Muscle of leg (tissue), 11 donors: ENCODE results near the gene CSRNP2. TPM values are rescaled to one million over a fixed set of nuclear protein-coding genes. Genes with fewer than 3 reads are reported as not detected.
A peak's percentile ranks its signal among the peaks of the same experiment; 100 is the strongest.
"Not testable (repeated sequence)": the region's sequence is repeated elsewhere in the genome, so short reads cannot be mapped to it uniquely, and the experiment has no call there.

Experiments used
- DNase-seq: peaks from one replicate; pipeline ENCODE4 v3.0.0; 2013
- H3K27ac ChIP-seq: one replicate; pipeline ENCODE4 v1.5.1; 2013; ENCODE audit warnings: mild to moderate bottlenecking, low read length, control low read depth
- H3K27me3 ChIP-seq: one replicate; pipeline ENCODE4 v1.6.1; 2013; ENCODE audit warnings: low read length; ENCODE audit not compliant: control insufficient read depth, insufficient read depth
- H3K36me3 ChIP-seq: one replicate; pipeline ENCODE4 v1.6.1; 2013; ENCODE audit warnings: low read length; ENCODE audit not compliant: control insufficient read depth, insufficient read depth
- H3K4me1 ChIP-seq: one replicate; pipeline ENCODE4 v1.6.1; 2013; ENCODE audit warnings: low read length; ENCODE audit not compliant: control insufficient read depth, insufficient read depth
- H3K4me3 ChIP-seq: one replicate; pipeline ENCODE4 v1.5.1; 2013; ENCODE audit warnings: low read length, control low read depth
- H3K9me3 ChIP-seq: replicated peaks from 2 replicates; pipeline ENCODE4 v1.6.1; 2013; ENCODE audit warnings: low read depth, low read length; ENCODE audit not compliant: control insufficient read depth
- WGBS: methylation state at CpG from one replicate; pipeline ENCODE4 v1.1.5; 2013; ENCODE audit warnings: missing lambda C conversion rate; ENCODE audit not compliant: insufficient coverage; 5-methylcytosine and 5-hydroxymethylcytosine counted together
- polyA plus RNA-seq, 8 donors: library from polyadenylated mRNA; unstranded; fragments of 120-200 nt; gene quantifications; one replicate each; pipeline versions ENCODE4 v1.2.1 to v1.2.3, GENCODE V29; 2013; ENCODE audit warnings: inconsistent platforms in 1 of 8, low replicate concordance in 1 of 8; ENCODE audit not compliant: insufficient read length in 8 of 8, insufficient read depth in 1 of 8
- total RNA-seq: library from RNA; stranded (reverse); fragments of 120-200 nt; gene quantifications from one replicate; pipeline ENCODE4 v1.2.4, GENCODE V29; 2013

Gene CSRNP2
- total and polyA plus RNA-seq, 9 donors = 16.4 to 30.6 (median 23.5) TPM

GRCh38 chr12:51080136-51080535, 3.3 kb downstream of the CSRNP2 start:
- no peak for DNase-seq
- H3K27ac ChIP-seq = no peak overlapping the region
- H3K4me3 ChIP-seq = no peak overlapping the region
- no CpG with 5 or more reads among the region's 4 CpGs for WGBS
- H3K36me3 ChIP-seq = peaks cover 4% of the 10 kb centered on the region
- peaks cover 21% of the 10 kb centered on the region for H3K4me1 ChIP-seq
- no peaks in the 10 kb centered on the region for H3K27me3 ChIP-seq
- H3K9me3 ChIP-seq = no peaks in the 10 kb centered on the region

GRCh38 chr12:51078866-51079265, 4.5 kb downstream of the CSRNP2 start:
- no CpG with 5 or more reads among the region's 6 CpGs for WGBS
- not testable (repeated sequence) for H3K27ac ChIP-seq, H3K36me3 ChIP-seq, DNase-seq, H3K27me3 ChIP-seq, H3K9me3 ChIP-seq, H3K4me3 ChIP-seq
- peaks cover 21% of the 10 kb centered on the region for H3K4me1 ChIP-seq

- no CpG with 5 or more reads among the region's 5 CpGs for WGBS
- not testable (repeated sequence) for DNase-seq, H3K27me3 ChIP-seq, H3K9me3 ChIP-seq, H3K27ac ChIP-seq, H3K4me3 ChIP-seq
- Histone ChIP-seq H3K36me3 (peaks cover 14% of the 10 kb centered on the region), H3K4me1 (peaks cover 19% of the 10 kb centered on the region)
Measured at GRCh38 chr12:51078346-51078745, 5.0 kb downstream of the CSRNP2 start.

DNA sequence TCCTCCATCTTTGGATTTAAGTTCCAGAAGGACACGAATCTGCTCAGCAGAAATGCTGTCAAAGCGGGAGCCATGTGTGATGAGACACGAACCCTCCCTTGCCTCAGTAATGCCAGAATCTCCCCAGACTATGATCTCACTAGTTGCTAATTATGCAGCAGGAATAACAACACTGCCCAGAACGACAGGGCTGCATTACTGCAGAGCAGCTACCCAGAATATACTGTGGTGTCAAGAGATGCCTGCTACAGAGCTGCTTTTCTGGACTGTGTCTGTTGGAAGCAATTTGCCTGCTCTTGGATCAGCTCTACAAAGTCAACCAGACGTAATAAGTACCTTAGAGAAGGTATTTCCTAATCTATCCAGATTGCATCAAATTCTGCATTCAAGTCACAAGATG, 5.5 kb downstream of the CSRNP2 start:
- Histone ChIP-seq H3K27ac (no peak overlapping the region), H3K9me3 (no peaks in the 10 kb centered on the region), H3K4me1 (peaks cover 19% of the 10 kb centered on the region), H3K36me3 (peaks cover 18% of the 10 kb centered on the region), H3K27me3 (no peaks in the 10 kb centered on the region), H3K4me3 (no peak overlapping the region)
- DNase-seq = peak; percentile 24
- WGBS = 44% methylated on average over 3 of the region's 5 CpGs

DNA sequence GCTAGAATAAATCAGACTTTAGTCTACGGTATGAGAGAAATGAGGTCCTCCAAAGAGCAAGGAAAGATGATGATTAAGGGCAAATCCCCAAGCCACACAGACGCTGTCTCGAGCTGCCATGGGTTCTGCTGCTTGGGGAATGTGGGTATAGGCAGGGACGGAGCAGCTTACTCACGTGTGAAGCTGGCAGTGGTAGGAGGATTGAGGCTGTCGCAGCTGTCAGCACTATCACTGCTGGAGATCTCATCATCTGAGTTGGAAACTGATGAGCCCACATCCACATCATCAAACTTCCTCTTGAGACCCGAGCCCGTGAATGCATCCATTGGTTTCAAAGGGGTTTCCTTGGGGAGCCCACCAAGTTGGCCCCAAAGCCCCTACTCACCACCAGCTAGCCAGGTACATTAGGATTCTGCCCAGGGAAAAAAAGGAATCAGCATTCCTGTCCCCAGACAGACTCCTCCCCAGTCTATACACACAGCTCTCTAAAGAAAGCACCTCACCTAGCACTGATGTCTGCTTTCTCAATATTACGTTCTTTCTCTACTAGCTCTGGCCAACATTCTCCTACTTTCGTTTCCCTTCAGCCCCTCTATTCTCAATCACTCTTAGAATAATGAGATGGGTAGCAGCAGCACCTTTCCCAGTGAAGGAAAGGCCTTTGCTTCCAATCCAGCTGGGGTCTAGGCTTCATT, 7.0 kb downstream of the CSRNP2 start:
- Histone ChIP-seq H3K9me3 (no peaks in the 10 kb centered on the region), H3K4me3 (no peak overlapping the region), H3K36me3 (peaks cover 31% of the 10 kb centered on the region), H3K4me1 (peaks cover 12% of the 10 kb centered on the region), H3K27ac (peak overlapping the region; percentile 7), H3K27me3 (no peaks in the 10 kb centered on the region)
- WGBS = 58% methylated on average over 8 of the region's 10 CpGs
- no peak for DNase-seq

- 92% methylated on average over 2 of the region's 5 CpGs for WGBS
- H3K27ac ChIP-seq = no peak overlapping the region
- H3K4me1 ChIP-seq = peaks cover 15% of the 10 kb centered on the region
- H3K27me3 ChIP-seq = no peaks in the 10 kb centered on the region
- no peak for DNase-seq
- no peaks in the 10 kb centered on the region for H3K9me3 ChIP-seq
- H3K4me3 ChIP-seq = no peak overlapping the region
- H3K36me3 ChIP-seq = peaks cover 39% of the 10 kb centered on the region
Measured at GRCh38 chr12:51075390-51075789, 8.0 kb downstream of the CSRNP2 start.

- no peaks in the 10 kb centered on the region for H3K27me3 ChIP-seq
- H3K27ac ChIP-seq = no peak overlapping the region
- peaks cover 14% of the 10 kb centered on the region for H3K4me1 ChIP-seq
- no peak for DNase-seq
- H3K9me3 ChIP-seq = no peaks in the 10 kb centered on the region
- no peak overlapping the region for H3K4me3 ChIP-seq
- WGBS = 78% methylated on average over 1 of the region's 2 CpGs
- H3K36me3 ChIP-seq = peaks cover 64% of the 10 kb centered on the region
Measured at GRCh38 chr12:51071663-51072062, 11.7 kb downstream of the CSRNP2 start.

DNA sequence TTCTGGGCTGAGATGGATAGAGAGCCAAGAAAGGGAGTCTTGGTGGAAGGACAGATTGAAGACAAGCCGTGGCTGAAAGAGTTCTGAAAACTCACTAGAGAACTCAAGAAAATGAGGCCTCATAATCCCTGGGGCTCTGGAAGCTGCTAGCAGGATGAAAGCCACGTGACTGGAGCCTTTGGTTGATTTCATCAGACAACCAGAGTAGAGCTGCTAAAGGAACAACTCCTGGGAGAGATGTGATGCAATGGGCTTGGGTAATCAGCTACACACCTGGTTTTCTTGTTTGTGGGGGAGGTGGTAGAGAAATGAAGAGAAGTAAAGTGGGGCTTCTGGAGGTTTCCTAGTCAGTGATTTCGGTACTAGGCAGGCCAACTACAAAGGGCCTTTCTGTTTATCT, 13.4 kb downstream of the CSRNP2 start:
- H3K27ac ChIP-seq = no peak overlapping the region
- peaks cover 73% of the 10 kb centered on the region for H3K36me3 ChIP-seq
- peaks cover 5% of the 10 kb centered on the region for H3K4me1 ChIP-seq
- peak; percentile 41 for DNase-seq
- H3K4me3 ChIP-seq = no peak overlapping the region
- no peaks in the 10 kb centered on the region for H3K27me3 ChIP-seq
- WGBS = 21% methylated on average over 2 of the region's 3 CpGs
- H3K9me3 ChIP-seq = no peaks in the 10 kb centered on the region

DNA sequence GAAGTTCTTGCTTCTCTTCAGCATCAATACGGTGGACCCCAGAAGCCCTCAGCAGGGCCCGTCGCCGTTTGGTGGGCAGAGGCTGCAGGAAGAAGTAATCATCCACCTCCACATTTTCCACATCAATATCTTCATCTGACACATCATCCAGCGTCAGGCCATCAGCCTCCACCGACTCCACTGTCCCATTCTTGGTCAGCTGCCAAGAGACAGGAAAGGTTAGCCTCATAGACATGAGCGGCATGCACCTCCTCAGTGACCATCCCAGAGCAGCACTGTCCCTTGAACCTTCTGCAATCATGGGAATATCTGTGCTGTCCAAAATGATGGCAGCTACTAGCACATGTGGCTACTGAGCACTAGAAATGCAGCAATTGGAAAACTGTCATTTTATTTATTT, 15.6 kb downstream of the CSRNP2 start:
- Histone ChIP-seq H3K36me3 (peaks cover 79% of the 10 kb centered on the region), H3K9me3 (no peaks in the 10 kb centered on the region), H3K4me3 (no peak overlapping the region), H3K4me1 (peaks cover 5% of the 10 kb centered on the region), H3K27ac (no peak overlapping the region), H3K27me3 (no peaks in the 10 kb centered on the region)
- DNase-seq = no peak
- 72% methylated on average over 7 of the region's 7 CpGs for WGBS

DNA sequence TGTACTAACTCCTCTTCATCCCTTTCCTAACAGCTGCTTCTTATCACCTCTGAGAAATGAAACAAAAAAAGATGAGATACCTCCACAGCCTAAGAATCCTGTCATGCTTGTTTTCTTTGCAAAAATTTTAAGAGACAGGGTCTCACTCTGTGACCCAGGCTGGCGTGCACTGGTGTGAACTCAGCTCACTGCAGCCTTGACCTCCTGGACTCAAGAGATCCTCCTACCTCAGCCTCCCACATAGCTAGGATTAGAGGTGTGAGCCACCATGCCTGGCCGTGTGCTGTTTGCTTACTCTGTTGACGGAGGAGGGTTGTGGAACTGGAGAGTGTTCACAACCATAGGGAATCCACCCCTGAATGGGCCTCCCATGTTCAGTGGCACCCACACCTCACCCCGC, 16.2 kb downstream of the CSRNP2 start:
- Histone ChIP-seq H3K36me3 (peaks cover 78% of the 10 kb centered on the region), H3K4me1 (peaks cover 5% of the 10 kb centered on the region), H3K9me3 (no peaks in the 10 kb centered on the region), H3K27ac (no peak overlapping the region), H3K4me3 (no peak overlapping the region), H3K27me3 (no peaks in the 10 kb centered on the region)
- 81% methylated on average over 2 of the region's 4 CpGs for WGBS
- no peak for DNase-seq

- no CpG with 5 or more reads among the region's 5 CpGs for WGBS
- Histone ChIP-seq H3K4me1 (no peaks in the 10 kb centered on the region), H3K27me3 (no peaks in the 10 kb centered on the region), H3K9me3 (no peaks in the 10 kb centered on the region), H3K36me3 (peaks cover 75% of the 10 kb centered on the region), H3K27ac (no peak overlapping the region), H3K4me3 (no peak overlapping the region)
- no peak for DNase-seq
Measured at GRCh38 chr12:51065530-51065929, 17.9 kb downstream of the CSRNP2 start.
